Dedifferentiated amniotic fluid mesenchymal stem cell (primary cell): ENCODE results near the gene GOLPH3.
"Not testable (repeated sequence)": the region's sequence is repeated elsewhere in the genome, so short reads cannot be mapped to it uniquely, and the experiment has no call there.

ENCODE experiments used
- DNase-seq: peaks from one replicate; pipeline ENCODE4 v3.0.0-alpha.2; 2016; ENCODE audit errors: extremely low spot score

The GOLPH3 gene

GRCh38 chr5:32135086-32135485 is 39.0 kb downstream of the GOLPH3 start:
- no peak for DNase-seq

GRCh38 chr5:32132757-32133156 is 41.4 kb downstream of the GOLPH3 start:
- DNase-seq, result no peak

- DNase-seq, result no peak
Measured at GRCh38 chr5:32131604-32132003, 42.5 kb downstream of the GOLPH3 start.

GRCh38 chr5:32130865-32131264 is 43.3 kb downstream of the GOLPH3 start:
- DNase-seq, result no peak

- DNase-seq, result no peak
Measured at GRCh38 chr5:32129074-32129598, 45.0 kb downstream of the GOLPH3 start.

- no peak for DNase-seq
Measured at GRCh38 chr5:32127711-32128110, 46.4 kb downstream of the GOLPH3 start.

GRCh38 chr5:32126691-32127090 is 47.4 kb downstream of the GOLPH3 start:
- no peak for DNase-seq

- DNase-seq, result no peak
Measured at GRCh38 chr5:32123889-32124676, 50.0 kb downstream of the GOLPH3 start.

GRCh38 chr5:32123058-32123805 is 50.9 kb downstream of the GOLPH3 start:
- DNase-seq, result no peak

GRCh38 chr5:32118922-32119321 is 55.2 kb downstream of the GOLPH3 start:
- not testable (repeated sequence) for DNase-seq

GRCh38 chr5:32116574-32117313 is 57.4 kb downstream of the GOLPH3 start:
- DNase-seq, result peak; percentile 27

GRCh38 chr5:32115985-32116384 is 58.1 kb downstream of the GOLPH3 start:
- no peak for DNase-seq

- no peak for DNase-seq
Measured at GRCh38 chr5:32110111-32110696, 63.9 kb downstream of the GOLPH3 start.

- no peak for DNase-seq
Measured at GRCh38 chr5:32109236-32109635, 64.9 kb downstream of the GOLPH3 start.

GRCh38 chr5:32108167-32108566 is 66.0 kb downstream of the GOLPH3 start:
- no peak for DNase-seq

- DNase-seq, result no peak
Measured at GRCh38 chr5:32107291-32107690, 66.8 kb downstream of the GOLPH3 start.

GRCh38 chr5:32103521-32103920 is 70.6 kb downstream of the GOLPH3 start:
- DNase-seq, result no peak

GRCh38 chr5:32102254-32102986 is 71.7 kb downstream of the GOLPH3 start:
- DNase-seq, result no peak

- no peak for DNase-seq
Measured at GRCh38 chr5:32100691-32101302, 73.3 kb downstream of the GOLPH3 start.

GRCh38 chr5:32100230-32100629 is 73.9 kb downstream of the GOLPH3 start:
- no peak for DNase-seq
